OCI-M1 (cell line): ENCODE results near the gene LCE6A.

Source experiments
- DNase-seq: peaks from one replicate; lab custom pipeline; 2025; lab: John Stamatoyannopoulos, UW

LCE6A gene, protein sequence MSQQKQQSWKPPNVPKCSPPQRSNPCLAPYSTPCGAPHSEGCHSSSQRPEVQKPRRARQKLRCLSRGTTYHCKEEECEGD

DNA sequence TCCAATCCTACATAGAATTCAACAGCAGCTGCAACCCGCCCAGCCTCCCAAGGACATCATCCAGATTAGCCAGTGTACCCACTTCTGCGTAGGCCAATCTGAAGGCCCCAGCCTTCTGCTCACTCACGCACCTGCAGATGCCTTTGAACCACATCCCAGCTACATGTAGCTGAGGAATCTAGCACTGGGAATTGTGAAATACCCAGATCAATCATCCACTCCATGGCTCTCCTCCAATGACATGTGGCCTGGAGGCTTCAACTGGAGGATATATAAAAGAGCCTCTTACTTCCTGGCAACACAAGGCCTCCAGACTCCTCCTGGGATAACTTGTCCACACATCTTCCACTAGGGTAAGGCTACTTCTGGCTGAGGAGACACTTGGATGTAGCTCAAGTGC lies at the start of gene LCE6A:
TSS of gene LCE6A (plus strand) at position 301 of the 400 bp plus-strand sequence. CDS start 665 bp downstream, outside the sequence.
- no peak for DNase-seq

DNA sequence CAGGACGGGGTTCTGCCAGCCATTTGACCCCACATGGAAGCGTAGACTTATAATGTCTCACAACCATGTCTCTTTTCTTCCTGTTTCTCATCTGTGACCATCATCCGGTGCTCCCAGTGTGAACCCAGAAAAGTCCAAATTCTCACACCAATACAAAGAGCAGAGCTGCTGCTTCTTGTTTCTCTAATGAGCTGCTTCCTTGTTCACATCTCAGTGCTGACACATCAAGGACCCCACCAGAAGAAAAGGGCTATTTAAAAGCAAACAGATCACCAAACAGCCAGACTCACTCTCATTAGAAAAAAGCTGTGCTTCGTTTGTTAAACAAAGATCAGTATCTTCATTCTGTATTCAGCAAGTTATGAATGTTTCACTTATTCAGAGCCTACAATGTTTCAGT lies 47.0 kb upstream of the LCE6A start:
- DNase-seq: no peak

DNA sequence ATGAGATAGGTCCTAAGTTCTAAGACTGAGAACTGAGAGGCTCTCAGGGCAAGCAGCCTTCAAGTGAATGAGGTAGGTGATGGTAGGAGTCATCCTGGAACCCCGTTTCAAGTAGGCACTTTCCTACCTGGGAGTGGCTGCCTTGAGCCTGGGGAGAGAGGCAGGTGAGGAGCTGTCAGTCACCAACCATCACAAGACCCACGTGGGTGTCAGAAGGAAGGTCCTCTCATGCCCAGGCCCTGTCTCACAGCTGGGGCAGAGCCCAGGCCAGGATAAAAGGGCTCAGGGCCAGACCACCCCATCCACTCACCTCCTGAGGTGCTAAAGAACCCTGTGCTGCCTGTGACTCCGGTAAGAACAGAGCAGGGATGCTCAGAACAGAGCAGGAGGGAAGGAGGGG lies 46.2 kb upstream of the LCE6A start, which contains the start of gene LCE1D:
TSS of gene LCE1D (plus strand) at position 301 of the 400 bp plus-strand sequence. CDS start 1,074 bp downstream, outside the sequence.
- DNase-seq: no peak

DNA sequence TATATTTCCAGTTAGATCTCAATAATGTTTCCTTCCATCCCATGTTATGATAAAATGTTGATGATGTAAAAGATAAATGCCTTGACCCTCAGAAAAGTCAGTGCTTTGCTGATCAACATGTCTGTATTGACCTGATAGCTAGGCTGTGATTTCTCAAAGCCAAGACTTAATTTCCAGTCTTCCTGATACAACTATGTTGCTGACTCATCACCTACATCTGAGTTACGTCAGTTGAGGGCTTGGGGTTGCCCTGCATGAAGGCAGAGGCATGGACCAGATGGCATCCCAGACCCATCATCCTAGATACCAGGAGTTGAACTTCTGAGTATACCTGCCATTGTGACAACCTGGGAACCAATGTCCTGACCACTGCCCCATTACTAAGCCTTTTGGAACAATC lies 41.3 kb upstream of the LCE6A start:
- DNase-seq: no peak

DNA sequence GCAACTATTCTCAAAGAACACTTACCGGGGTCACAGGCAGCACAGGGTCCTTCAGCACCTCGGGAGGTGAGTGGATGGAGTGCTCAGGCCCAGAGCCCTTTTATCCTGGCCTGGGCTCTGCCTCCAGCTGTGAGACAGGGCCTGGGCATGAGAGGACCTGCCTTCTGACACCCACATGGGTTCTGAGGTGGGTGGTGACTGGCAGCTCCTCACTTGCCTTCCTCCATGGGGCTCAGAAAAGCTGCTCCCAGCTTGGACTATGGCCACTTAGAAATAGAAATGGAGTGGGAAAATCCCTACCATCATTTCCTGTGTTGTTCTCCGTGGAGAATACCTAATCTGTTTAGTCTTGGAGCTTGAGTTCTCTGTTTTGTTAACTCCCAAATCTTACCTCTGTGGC lies 36.1 kb upstream of the LCE6A start, which contains the start of gene LCE1C:
TSS of gene LCE1C (minus strand) at position 76 of the 400 bp plus-strand sequence. CDS start 1,173 bp downstream, outside the sequence.
- no peak for DNase-seq

DNA sequence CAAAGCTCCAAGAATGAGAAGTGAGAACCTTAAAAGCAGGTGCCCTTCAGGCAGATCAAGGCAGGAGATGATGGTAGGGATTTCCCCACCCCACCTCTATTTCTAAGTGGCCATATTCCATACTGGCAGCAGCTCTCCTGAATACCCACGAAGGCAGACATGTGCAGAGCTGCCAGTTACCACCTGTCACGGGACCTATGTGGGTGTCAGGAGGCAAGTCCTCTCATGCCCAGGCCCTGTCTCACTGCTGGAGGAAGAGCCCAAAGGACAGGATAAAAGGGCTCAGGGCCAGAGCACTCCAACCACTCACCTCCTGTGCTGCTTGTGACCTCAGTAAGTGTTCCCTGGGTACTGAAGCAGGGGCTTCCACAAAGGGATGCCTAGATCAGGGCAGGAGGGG lies 31.6 kb upstream of the LCE6A start:
- no peak for DNase-seq

DNA sequence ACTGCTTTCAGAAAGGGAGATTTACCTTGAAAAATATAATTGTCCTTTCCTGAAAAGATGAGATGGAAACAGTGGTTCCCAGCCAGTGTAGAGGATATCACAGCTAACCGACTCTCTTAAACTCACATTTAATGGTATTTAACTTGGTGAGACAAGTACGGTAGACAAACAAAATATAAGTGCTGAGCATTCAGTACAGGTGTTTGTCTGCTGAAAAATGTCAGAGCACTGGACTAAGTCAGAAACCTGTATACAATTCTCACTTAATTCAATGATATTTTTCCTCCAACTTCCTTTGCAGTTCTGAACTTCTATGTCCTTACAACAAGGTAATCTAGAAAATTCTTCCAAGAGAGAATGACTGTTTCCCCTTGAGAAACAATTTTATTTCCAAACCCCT lies 31.0 kb upstream of the LCE6A start, which contains the start of gene LCE1B:
TSS of gene LCE1B (plus strand) at position 301 of the 400 bp plus-strand sequence. CDS start 476 bp downstream, outside the sequence.
- DNase-seq: no peak

DNA sequence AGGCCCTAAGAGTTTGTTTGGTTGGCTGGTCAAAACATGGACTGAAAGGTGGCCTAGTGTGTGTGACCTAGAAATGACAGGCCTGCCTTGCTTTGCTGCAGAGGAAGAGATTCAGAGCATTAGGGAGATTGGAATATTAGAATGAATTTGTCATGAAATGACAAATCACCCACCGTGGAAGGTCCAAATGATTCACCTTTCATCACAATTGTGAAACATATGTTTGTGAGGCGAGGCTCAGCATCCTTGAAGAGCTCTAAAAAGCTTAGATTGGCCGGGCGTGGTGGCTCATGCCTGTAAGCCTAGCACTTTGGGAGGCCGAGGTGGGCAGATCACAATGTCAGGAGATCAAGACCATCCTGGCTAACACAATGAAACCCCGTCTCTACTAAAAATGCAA lies 25.3 kb upstream of the LCE6A start:
- no peak for DNase-seq

DNA sequence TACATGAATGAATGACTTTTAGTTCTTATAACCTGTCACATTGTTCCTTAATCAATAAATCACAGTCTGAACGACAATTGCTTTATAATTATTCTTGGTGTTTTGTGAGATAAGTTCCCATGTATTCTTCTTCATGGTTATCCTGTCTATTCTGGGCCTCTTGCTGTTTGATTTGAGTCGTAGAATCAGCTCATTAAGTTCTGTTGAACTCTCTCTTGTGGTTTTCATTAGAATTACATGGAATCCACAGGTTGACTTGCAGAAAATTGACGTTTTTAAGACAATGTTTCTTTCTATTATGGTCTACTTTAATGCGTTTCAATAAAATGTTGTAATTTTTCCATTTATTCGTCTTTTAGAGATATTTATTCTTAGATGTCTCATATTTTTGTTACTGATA lies 19.4 kb upstream of the LCE6A start:
- no peak for DNase-seq

DNA sequence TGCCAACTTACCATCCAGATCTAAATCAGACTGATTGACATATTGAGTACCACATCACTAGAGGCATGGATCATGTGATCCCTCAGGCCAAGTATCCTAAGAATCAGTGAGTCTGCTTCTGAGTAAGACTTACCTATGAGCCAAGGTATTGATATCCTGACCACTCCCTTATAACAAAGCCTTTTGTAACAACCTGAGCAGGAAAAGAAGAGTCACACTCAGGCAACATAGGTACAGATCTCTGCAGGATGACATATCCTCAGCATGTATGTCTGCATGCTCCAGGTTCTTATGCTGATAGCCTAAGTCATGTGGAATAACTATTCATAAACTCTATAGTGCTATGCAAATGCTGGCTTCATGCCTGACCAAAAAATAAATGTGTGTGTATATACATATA lies 17.7 kb upstream of the LCE6A start:
- no peak for DNase-seq

DNA sequence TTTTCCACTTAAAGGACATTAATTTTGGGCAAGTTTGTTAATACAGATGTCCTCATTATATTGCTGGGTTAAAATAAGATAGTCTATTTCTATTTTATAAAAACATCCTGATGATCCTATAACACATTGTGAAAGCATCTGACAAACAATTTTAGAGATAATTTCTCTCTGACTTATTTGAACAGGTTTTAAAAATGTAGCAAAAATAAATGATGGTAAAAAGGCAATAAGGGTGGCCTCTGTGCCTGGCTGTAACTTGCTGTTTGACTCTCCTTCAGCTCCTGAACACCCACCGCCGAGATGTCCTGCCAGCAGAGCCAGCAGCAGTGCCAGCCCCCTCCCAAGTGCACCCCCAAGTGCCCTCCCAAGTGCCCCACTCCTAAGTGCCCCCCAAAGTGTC lies 15.5 kb upstream of the LCE6A start, which contains the start of gene LCE1A:
TSS of gene LCE1A (plus strand) at position 301 of the 400 bp plus-strand sequence. CDS start at position 301, 0 bp downstream.
- no peak for DNase-seq

DNA sequence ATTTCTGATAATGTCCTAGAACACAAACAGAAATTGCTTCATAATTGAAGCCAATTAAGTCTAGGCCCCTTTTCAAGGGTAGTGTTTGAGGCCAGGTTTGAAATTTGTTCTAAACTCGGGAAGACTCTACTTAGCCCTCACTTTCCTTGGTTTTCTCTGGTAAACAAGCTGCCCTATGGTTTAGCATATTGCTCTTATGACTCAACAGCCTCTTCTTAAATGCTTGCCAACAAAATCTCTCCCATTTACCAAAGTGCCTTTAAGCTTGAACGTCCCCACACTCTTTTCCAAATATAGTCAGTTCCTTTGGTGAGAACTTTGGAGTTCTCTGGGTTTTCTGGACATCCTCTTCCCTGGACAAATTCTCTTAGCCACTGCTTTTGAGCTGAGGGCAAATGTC lies 5.8 kb upstream of the LCE6A start:
- no peak for DNase-seq

DNA sequence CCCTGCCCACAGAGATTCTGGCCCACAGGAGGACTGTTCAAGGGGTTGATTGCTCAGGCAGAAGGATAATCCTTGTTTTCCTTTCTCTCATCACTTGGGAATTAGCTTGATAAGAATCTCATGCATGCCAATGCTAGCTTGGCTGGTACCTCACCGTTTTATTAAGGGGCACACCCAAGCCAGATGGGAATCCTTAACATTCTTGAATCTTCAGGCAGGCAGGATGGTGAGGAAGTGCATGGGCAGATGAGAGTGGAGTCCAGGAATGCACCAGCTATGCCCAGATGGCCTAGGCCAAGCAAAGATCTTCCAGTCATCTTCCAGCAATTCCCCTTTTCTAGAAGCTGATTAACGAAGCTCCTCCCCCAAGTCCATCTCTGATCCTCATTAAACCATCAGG lies 13.0 kb downstream of the LCE6A start:
- DNase-seq: no peak

DNA sequence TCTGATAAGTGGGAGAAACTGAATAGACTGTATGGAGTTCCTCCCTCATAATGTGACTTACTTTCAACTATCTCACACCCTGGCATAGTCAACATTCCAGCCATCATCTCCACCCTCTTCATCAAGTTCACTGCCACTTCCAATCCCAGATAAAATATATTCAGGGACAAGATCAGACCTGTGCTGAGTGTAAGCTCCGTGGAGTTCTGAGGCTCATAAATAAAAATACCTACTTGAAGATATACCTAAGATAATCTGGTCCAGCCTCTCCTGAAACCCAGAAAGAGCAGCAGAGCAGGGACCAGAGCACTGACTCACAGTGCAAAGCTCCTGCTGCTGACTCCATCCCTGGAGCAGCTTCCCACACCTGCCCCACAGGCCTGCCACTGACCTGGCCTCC lies 15.4 kb downstream of the LCE6A start:
- DNase-seq: no peak

DNA sequence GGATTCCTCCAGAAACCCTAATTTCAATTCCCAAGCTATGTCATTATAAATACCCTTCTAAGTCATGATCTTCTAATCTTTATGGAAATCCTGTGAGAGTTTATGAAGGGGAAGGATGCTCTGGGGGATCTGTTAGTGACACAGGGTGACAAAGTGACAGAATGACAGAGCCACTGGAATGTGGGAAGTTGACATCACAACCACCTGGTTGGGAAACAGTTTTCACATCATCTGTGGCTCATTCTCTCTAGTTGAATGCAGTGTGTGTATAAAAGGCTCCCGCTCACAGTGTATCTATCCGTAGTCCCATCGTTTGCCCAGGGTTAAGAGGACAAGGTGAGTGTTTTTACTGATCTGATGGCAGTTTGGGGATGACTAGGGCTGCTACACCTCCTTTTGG lies 17.0 kb downstream of the LCE6A start, which contains the start of gene LCE7A:
TSS of gene LCE7A (plus strand) at position 301 of the 400 bp plus-strand sequence. CDS start 702 bp downstream, outside the sequence.
- DNase-seq: no peak

DNA sequence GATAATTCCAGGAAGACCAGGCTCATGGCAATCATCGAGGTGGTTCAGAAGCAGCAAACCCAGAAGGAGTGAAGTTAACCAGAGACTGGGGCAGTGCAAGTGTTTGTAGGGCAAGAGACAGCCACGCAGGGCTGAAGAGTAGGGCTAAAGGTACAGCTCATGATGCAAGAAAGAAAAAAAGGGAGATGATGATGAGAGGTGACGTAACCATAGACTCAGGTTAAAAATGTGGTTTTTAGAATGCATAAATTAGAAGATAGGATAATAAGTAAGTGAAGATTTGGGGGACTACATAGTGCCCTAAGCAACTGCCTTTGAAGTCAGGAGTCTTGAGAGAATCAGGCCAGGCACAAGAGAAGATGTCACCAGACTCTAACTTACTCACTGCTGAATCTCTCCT lies 17.5 kb downstream of the LCE6A start:
- DNase-seq: no peak

DNA sequence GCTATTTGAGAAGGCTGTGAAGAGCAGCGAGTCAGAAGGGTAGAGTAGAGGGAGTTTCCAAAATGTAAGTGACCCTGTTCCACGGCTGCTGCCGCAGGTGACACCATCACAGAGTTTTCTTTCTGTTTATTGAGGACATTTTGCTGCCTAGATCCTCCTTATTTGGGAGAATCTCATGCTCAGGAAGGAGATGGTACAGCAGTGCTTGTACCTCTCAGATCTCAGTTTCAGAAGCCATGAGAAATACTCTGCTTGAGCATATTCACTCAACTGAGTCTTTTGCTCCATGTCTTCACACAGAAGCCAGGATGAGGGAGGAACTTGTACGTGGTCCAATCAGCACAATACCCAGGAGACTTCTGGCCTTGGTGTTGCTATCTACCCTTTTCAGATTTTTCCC lies 18.7 kb downstream of the LCE6A start:
- no peak for DNase-seq

DNA sequence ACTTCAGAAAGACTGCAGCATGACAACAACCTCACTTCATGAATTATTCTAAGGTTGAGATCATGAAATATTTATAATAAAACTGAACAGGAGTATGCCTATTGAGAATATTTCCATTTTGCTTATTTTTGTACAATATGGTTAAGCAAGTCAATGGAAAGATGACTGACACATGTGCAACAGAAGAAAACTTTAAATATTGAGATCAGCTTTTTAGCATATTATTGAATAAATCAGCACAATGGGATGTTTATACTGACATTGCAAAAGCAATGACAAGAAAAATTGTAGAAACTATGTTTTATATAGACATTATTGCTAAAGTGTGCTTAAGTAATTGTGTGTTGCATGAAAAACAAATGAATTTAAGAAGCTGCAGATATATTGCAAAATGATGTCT lies 21.8 kb downstream of the LCE6A start:
- DNase-seq: no peak

DNA sequence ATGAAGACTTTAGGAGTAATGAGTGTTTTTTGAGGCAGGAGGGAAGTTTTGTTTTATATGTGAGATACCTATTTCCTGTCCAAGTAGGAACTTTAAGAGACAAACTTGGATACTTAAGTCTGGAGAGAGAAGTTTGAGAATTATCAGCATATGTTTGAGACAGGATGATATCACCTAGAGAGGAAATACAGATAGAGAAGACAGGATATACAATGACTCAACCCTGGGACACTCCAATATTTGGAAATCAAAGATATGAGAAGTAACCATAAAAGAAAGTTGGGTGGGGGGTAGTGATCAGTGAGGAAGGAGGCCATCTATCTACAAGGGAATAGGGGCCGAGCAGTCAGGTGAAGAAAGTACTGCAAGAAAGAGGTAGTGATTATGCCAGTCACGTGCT lies 23.7 kb downstream of the LCE6A start:
- no peak for DNase-seq

DNA sequence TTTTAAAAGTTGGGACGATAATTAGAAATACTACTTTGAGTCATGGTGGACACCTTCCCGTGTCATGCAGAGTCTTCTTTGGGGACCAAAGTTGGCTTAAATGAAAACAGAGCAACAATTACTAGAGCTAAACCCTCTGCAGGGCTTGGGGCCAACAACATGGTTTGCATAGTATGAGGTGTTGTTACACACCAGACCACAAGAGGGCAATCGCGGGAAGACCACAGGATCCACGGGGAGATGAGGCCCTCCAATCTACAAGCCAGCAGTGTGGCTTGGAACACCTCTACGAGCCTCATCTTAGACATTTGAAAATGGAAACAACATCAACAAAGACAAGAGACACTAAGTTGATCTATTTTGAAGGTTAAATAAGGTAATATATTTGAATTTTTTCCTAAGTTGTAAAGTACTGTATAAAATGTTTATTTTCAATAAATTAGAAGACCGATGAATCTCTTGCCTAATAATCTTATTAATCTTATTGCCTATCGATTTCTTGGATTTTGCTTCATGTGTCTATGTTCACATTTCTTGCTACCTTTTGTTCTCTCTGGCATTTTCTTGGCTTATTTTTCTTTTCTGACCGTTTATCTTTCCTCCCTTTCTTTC lies 27.3 kb downstream of the LCE6A start:
- DNase-seq: peak; percentile 86

DNA sequence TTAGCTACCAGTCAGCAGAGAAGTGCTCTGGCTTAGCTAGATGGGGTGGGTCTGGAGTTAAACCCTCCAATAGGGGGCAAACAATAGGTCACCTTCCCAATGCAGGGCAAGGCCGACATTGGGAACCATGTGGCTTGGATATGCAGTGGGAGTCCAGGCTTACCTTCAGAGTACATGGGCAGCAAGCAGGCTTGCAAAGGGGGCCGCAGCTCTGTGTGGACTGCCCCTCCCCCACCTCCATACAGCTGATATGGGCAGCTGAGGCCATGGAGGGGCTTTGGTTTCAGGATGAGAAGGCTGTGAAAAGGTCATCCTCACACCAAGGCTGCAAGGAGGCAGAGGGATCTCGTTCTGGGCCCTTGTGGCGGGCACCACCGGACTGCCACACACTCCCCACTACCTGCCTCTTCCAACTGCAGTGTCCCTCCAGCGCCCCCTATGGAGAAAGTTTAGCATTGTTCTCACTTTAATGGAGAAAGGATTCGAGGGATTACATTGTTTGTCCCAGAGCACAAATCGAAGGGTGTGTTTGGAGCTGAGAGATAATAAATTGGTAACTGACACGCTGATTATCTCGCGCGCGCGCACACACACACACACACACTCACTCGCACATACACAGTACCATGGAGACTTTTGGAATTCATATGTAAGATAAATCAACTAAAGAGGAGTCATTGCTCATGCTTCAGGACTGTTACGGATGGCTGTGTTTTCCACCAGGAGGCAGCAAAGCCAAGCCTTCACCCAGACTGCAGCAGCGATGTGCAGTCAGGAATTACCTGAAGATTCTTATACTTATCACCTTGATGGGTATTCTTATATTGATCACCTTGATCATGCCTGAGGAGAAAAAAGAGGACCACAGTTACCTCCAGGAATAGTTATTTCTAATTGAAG lies 28.4 kb downstream of the LCE6A start:
- peak; percentile 79 for DNase-seq

DNA sequence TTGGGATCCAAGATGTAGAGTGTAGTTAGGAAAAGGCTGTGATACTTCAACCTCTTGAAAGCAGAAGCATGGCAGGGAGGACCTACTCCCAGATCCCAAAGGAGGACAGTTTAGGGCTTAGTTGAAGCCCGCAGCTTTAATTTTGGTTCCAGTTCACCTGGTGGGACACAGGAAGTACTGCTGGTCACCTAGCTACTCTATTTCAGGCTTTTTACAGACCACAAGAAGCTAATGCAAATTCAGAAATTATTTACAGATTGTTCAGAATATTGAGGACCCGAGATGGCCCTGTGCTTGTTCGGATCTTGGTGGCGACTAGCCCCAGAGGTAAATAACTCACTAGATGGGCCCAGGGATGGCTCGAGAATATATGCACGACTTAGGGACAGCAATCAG lies 29.1 kb downstream of the LCE6A start:
- DNase-seq: no peak

DNA sequence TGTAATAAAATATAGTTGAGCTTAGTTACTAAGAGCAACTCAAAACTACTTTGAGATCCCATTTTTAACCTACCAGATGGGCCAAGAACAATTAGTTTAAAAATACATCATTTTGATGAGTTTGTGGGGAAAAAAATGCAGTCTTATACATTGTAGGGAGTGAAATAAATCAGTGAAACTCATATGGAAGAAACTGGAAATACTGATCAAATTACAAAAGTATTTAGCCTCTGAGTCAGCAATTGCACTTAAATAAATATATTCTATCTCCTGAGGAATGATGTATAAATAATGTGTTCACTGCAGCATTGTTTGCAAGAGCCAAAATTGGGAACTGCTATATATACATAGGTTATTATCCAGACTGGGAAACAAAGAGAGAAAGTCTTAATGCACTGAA lies 30.8 kb downstream of the LCE6A start:
- DNase-seq: no peak
